GF-D8 (cell line): ENCODE data around the gene MIA.
"Not testable (repeated sequence)": the region's sequence is repeated elsewhere in the genome, so short reads cannot be mapped to it uniquely, and the experiment has no call there.

Experiments
- DNase-seq: peaks from one replicate; lab custom pipeline; 2025; lab: John Stamatoyannopoulos, UW

Gene MIA

GRCh38 chr19:40774916-40775631 lies at the start of gene MIA:
Gene MIA (plus strand): TSS chr19:40775521. CDS start chr19:40775543, 22 bp downstream.
- no peak for DNase-seq

DNA sequence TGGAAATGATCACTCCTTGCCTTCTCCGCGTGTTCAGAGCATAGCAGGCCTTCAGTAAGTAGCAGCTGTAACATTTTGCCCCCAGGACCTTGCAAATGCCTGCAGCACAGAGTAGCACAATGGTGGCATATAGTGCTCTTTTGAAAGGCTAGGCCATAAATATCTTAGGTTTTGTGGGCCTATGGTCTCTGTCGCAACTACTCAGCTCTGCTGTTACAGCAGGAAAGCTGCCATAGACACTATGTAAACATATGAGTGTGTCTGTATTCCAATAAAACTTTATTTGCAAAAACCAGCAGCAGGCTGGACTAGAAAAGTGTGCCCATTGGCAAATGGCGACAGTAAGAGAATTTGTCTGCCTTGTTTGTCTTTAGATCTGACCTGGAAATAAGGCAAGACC lies 49.0 kb upstream of the MIA start:
- no peak for DNase-seq

- not testable (repeated sequence) for DNase-seq
These were observed 45.3 kb upstream of the MIA start for GRCh38 chr19:40730065-40730464.

DNA sequence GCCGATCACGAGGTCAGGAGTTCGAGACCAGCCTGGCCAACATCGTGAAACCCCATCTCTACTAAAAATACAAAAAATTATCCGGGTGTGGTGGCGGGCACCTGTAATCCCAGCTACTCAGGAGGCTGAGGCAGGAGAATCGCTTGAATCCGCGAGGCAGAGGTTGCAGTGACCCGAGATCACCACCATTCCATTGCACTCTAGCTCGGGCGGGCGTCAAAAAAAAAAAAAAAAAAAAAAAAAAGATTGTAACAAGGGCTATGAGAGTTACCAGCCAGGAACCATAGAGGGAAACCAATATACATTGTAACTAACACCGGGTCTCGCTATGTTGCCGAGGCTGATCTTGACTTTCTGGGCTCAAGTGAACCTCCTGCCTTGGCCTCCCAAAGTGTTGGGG lies 43.0 kb upstream of the MIA start:
- DNase-seq = not testable (repeated sequence)

DNA sequence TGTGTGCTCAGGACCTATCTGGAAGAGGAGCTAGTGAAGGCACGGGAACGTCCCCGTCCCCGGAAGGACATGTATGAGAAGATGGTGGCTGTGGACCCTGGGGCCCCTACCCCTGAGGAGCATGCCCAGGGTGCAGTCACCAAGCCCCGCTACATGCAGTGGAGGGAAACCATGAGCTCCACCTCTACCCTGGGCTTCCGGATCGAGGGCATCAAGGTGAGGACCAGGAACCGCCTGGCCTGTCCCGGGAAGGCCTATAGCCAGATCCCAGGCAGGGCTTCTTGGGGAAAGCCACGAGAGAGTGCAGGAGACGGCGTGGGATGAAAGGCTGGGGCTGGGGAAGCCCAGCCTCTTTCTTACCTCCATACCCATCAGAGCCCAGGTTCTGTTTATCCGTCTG lies 42.2 kb upstream of the MIA start:
- no peak for DNase-seq

DNA sequence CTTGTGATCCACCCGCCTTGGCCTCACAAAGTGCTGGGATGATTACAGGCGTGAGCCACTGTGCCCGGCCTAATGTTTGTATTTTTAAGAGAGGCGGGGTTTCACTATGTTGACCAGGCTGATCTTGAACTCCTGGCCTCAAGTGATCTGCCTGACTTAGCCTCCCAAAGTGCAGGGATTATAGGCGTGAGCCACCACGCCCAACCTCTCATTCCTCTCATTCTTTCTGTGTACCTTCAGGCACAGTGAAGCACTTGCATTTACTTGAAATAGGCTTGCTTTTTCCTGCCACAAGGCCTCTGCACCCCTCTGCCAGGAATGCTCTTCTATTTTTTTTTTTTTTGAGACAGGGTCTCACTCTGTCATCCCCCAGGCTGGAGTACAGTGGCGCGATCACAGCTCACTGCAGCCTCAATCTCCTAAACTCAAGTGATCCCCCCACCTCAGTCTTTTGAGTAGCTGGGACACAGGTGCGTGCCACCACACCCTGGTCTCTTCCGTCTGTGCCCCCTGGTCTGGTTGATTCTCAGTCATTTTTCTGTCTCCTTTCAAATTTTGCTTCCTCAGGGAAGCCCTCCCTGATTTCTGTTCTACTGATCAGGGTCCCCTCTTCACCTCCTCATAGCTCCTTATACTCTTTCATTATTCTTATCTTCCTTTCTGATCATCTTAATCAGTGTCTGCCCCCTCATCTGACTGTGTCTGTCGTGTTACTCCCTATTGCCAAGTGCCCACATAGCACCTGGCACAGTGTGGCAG lies 40.1 kb upstream of the MIA start:
- no peak for DNase-seq

GRCh38 chr19:40736661-40737060 lies 38.7 kb upstream of the MIA start:
- no peak for DNase-seq

DNA sequence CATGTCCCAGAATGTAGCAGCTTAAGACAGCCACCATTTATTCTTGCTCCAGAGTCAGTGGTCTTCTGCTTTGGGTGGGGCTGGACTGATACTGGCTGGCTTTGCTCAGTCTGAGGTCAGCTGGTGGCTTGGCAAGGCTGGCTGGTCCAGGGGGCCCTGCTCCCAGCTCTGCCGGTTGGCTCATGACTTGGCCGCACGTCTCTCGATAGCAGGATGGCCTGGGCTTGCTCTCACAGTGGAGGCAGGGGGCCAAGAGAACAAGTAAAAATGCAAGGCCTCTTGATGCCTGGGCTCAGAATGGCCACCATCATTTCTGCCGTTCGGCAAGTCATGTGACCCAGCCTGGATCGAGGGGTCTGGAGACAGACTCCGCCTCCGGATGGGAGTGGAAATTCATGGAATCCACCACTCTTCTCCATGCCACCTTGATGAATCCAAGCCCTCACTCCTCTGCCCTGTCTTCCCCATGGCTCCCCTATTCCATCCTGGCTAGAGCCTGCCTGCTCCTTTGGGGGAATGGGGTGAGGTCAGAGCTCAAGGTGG lies 38.1 kb upstream of the MIA start:
- DNase-seq = no peak

- no peak for DNase-seq
These were observed 36.1 kb upstream of the MIA start for GRCh38 chr19:40739030-40739839.

GRCh38 chr19:40739871-40740703 lies 35.2 kb upstream of the MIA start:
- no peak for DNase-seq

- no peak for DNase-seq
These were observed 34.6 kb upstream of the MIA start for GRCh38 chr19:40740747-40741146.

GRCh38 chr19:40741527-40742390 lies 33.6 kb upstream of the MIA start:
- no peak for DNase-seq

DNA sequence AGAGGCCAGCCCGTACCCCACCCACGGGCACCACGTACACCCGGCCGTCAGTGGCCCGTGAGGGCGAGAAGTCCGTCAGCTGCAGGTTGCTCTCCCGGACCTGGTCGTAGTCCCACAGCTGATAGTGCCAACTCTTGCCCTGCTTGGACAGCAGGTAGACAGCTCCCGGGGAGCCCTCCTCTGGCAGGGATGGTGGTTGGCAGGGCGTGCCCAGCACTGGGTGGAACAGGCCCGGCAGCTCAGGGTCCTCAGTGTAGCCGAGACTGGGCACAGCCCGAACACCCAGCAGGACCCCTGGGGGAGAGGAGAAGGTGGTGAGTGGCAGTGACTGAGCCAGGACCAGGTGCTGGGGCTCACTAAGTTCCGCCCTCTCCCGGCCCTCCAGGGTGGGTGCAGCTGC lies 32.8 kb upstream of the MIA start:
- DNase-seq = no peak

GRCh38 chr19:40742886-40743285 lies 32.4 kb upstream of the MIA start:
- no peak for DNase-seq

DNA sequence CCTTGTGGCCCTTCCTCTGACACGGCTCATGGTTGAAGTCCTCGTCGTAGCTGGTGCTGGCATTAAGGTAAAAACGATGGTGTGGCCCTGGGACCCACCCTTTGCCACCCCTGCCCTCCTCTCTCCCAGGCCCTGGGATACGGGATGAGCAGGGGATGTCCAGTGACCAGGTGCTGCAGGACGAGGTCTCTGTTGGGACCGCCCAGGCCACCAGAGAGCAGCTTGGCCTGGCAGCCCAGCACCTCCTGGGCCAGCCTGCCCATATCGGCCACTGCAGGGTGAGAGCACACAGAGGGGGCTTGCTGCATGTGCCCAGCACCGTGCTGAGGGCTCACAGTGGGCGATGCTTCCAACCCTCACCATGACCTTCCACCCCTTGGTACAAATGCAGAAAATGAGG lies 31.4 kb upstream of the MIA start:
- DNase-seq = no peak

- DNase-seq = no peak
These were observed 30.5 kb upstream of the MIA start for GRCh38 chr19:40744554-40745401.

GRCh38 chr19:40745402-40745780 lies 29.9 kb upstream of the MIA start:
- no peak for DNase-seq

DNA sequence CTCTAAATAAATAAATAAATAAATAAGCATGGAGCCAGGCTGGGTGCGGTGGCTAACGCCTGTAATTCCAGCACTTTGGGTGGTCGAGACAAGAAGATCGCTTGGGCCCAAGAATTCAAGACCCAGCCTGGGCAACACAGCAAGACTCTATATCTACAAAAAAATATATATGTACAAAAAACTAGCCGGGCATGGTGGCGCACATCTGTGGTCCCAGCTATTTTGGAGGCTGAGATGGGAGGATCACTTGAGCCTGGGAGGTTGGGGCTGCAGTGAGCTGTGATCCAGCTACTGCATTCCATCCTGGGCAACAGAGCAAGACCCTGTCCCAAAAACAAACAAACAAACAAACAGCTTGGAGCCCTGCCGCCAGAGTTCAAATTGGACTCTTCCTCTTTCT lies 27.8 kb upstream of the MIA start:
- DNase-seq = no peak

DNA sequence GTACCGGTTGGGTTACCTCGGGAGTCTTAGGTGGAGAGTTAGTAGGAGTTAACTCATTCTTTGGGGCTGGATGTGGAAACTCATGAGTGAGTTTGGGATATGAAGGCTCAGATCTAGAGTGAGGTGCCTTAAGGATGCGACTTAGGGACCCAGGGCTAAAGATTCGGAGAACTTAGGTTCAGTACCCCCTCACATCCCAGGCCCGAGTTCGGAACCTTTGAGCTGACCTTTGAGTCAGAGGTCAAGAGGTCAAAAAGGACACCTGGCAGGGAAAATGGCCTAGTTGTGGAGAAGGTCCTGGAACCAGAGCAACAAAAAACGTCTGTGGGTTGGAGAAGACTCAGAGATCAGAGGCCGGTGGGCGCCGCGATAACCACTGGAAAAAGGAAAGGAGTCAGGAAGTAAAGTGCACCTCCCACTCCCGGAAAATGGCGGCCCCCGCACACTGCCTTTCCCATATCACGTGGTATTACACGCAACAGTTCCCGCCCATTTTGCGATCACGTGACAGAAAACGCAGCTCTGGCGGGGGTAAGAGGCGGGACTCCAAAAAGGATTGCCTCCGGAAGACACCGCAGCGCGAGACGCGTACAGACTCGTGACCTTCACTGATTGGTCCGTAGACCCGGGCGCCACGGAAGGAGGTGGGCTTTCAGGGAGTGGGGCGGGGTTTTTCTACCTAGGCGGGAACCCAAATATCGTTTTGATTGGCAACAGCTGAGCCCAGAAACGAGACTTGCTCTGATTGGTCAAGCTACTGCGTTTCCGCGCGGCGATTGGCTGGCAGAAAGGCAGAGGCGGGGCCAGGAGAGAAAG lies 25.1 kb upstream of the MIA start, which contains the start of gene ACTMAP:
Gene ACTMAP (minus strand): TSS at position 420 of the 816 bp plus-strand sequence. CDS start 674 bp downstream, outside the sequence.
- peak; percentile 99 for DNase-seq
